HG02938 (cell line): Measurements from ENCODE around the gene DACH2.

Experiments used
- ATAC-seq: cut with Tn5 transposase; IDR thresholded peaks from one replicate; pipeline ENCODE4 v1.9.1; 2021; ENCODE audit warnings: mild to moderate bottlenecking, moderate library complexity; ENCODE audit not compliant: unreplicated experiment

The DACH2 gene

GRCh38 chrX:86747091-86747490 lies 598.8 kb downstream of the DACH2 start:
- no peak for ATAC-seq

GRCh38 chrX:86805241-86805640 lies 657.0 kb downstream of the DACH2 start:
- no peak for ATAC-seq

GRCh38 chrX:86806786-86807185 lies 658.5 kb downstream of the DACH2 start:
- no peak for ATAC-seq

- ATAC-seq = no peak
These were observed 661.4 kb downstream of the DACH2 start for GRCh38 chrX:86809651-86810050.

DNA sequence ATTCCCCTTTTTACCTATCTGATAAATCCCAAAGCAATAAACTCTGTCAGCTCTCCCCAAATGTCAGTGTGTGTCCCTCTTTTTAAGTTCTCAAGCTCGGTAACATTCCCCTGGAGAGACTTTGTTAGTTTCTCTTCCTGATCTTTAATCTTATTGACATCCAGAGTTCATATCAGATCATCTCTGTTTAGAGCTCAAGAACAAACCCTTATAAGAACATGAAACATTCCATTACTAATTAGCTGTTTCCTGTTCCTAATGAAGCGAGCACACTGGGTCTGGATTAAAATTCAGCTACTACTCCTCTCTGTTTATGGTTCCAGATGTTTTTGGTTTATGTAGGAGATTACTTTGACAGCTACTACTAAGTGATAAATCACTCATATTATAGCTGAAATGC lies 681.5 kb downstream of the DACH2 start:
- no peak for ATAC-seq

DNA sequence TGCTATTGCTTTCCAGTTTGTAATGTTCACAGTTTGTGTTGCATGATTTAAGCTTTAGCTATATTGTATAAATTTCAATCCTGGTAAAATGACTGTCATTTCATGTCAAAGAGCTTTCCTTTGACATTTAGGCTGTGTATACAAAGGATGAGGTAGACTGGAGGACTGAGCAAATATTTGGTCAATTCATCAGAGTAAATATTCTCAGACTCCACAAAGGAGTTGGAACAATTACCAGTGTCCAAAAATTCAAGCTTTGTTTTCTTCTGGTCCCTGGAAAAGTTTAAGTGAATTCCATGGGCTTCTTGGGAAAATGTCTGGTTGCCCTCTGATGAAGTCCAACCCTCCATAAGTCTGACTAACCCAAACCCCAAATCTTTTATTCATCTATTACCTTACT lies 682.4 kb downstream of the DACH2 start:
- no peak for ATAC-seq

GRCh38 chrX:86845101-86845500 lies 696.9 kb downstream of the DACH2 start:
- no peak for ATAC-seq
